Lower leg skin (tissue), 3 donors: Measurements from ENCODE around the gene ZBTB4.

Source experiments
- CTCF ChIP-seq, 3 donors: fragments of 450-650 bp; IDR thresholded peaks; one replicate each; pipeline ENCODE4 v1.5.1; 2016; ENCODE audit warnings: antibody characterized with exemption in 3 of 3, mild to moderate bottlenecking in 3 of 3, moderate library complexity in 2 of 3
- POLR2A ChIP-seq, 2 donors: fragments of 450-650 bp; IDR thresholded peaks; one replicate each; pipeline ENCODE4 v1.6.1; 2016 to 2017; ENCODE audit warnings: antibody characterized with exemption in 2 of 2, mild to moderate bottlenecking in 1 of 2, moderate library complexity in 1 of 2

GRCh38 chr17:7511108-7511507 lies 31.7 kb upstream of the ZBTB4 start:
- TF ChIP-seq CTCF (IDR thresholded peaks at IDR 0.05) (no peak), POLR2A (IDR thresholded peaks at IDR 0.05) (no peak)
